MM.1S (cell line): ENCODE data around the gene CNOT10.

Experiments
- EZH2 ChIP-seq: fragments of 300-600 bp; sonication (generic); optimal IDR thresholded peaks from 2 replicates; pipeline ENCODE3; 2017; ENCODE audit warnings: low read depth, mild to moderate bottlenecking, antibody characterized with exemption, low read length, mixed read lengths
- EZH2phosphoT487 ChIP-seq: fragments of 300-600 bp; sonication (generic); IDR thresholded peaks from 2 replicates; pipeline ENCODE4 v1.6.1; 2018; ENCODE audit warnings: antibody characterized with exemption, low read length
- TF ChIP-seq, protein P1 (sequence below): fragments of 300-600 bp; sonication (generic); IDR thresholded peaks from 2 replicates; pipeline ENCODE4 v1.5.1; 2016; ENCODE audit warnings: antibody characterized with exemption, low read length, mixed read lengths

DNA sequence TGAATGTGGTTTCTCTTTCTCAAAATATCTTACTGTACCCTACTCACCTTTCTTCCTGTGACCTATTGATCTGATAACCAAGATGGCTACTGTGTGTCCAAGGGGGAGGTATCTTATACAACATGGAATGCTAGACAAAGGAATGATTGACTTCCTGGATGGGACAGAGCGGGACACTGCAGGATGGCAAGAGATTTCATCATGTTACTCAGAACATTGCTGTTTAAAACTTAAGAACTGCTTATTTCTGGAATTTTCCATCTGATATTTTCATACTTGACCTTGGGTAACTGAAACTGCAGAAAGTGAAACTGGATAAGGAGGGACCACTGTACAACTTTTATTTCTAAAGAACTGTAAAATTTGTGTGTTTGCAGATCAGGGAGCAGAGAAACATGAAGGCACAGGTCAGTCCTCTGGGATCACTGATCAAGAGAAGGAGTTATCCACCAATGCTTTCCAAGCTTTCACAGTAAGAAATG lies 18.5 kb downstream of the CNOT10 start:
- TF ChIP-seq, protein P1, sequence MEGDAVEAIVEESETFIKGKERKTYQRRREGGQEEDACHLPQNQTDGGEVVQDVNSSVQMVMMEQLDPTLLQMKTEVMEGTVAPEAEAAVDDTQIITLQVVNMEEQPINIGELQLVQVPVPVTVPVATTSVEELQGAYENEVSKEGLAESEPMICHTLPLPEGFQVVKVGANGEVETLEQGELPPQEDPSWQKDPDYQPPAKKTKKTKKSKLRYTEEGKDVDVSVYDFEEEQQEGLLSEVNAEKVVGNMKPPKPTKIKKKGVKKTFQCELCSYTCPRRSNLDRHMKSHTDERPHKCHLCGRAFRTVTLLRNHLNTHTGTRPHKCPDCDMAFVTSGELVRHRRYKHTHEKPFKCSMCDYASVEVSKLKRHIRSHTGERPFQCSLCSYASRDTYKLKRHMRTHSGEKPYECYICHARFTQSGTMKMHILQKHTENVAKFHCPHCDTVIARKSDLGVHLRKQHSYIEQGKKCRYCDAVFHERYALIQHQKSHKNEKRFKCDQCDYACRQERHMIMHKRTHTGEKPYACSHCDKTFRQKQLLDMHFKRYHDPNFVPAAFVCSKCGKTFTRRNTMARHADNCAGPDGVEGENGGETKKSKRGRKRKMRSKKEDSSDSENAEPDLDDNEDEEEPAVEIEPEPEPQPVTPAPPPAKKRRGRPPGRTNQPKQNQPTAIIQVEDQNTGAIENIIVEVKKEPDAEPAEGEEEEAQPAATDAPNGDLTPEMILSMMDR, result no peak
- TF ChIP-seq EZH2, result no peak
- TF ChIP-seq EZH2phosphoT487, result no peak
